Loucy (cell line): ENCODE results near the gene TUBB8B.
"Not testable (repeated sequence)": the region's sequence is repeated elsewhere in the genome, so short reads cannot be mapped to it uniquely, and the experiment has no call there.

Experiments
- H2AFZ ChIP-seq: fragments of 200-600 bp; sonication (generic); 2 replicates; pipeline ENCODE4 v1.6.0; 2016; ENCODE audit warnings: antibody characterized with exemption, mild to moderate bottlenecking, low read length, moderate library complexity
- H3F3A ChIP-seq: fragments of 200-600 bp; 2 replicates; pipeline ENCODE4 v1.6.0; 2016; ENCODE audit warnings: antibody characterized with exemption, low read depth, mild to moderate bottlenecking
- H3K27me3 ChIP-seq: fragments of 200-600 bp; sonication (generic); 2 replicates; pipeline ENCODE4 v1.6.1; 2014; ENCODE audit warnings: low read length, mild to moderate bottlenecking; ENCODE audit not compliant: insufficient read depth, poor library complexity, severe bottlenecking
- H3K36me3 ChIP-seq: fragments of 200-600 bp; sonication (generic); 2 replicates; pipeline ENCODE4 v1.6.1; 2016; ENCODE audit warnings: low read length; ENCODE audit not compliant: insufficient read depth
- H3K4me1 ChIP-seq: fragments of 200-600 bp; sonication (generic); 2 replicates; pipeline ENCODE4 v1.5.1; 2014; ENCODE audit warnings: low read length, mild to moderate bottlenecking; ENCODE audit not compliant: insufficient read depth, poor library complexity, severe bottlenecking
- H3K4me2 ChIP-seq: fragments of 200-600 bp; sonication (generic); 2 replicates; pipeline ENCODE4 v1.6.0; 2014; ENCODE audit warnings: antibody characterized with exemption, low read length, low read depth, mild to moderate bottlenecking; ENCODE audit not compliant: poor library complexity, severe bottlenecking
- H3K4me3 ChIP-seq: fragments of 200-600 bp; sonication (generic); 2 replicates; pipeline ENCODE4 v1.5.1; 2014; ENCODE audit warnings: low read length, mild to moderate bottlenecking, mixed read lengths; ENCODE audit not compliant: poor library complexity, severe bottlenecking
- H3K79me2 ChIP-seq: fragments of 200-600 bp; sonication (generic); 2 replicates; pipeline ENCODE4 v1.6.1; 2014; ENCODE audit warnings: low read length; ENCODE audit not compliant: insufficient read depth
- H3K9ac ChIP-seq: fragments of 200-600 bp; sonication (generic); 2 replicates; pipeline ENCODE4 v1.6.0; 2014; ENCODE audit warnings: mild to moderate bottlenecking, low read depth, low read length, moderate library complexity; ENCODE audit not compliant: poor library complexity, severe bottlenecking
- H3K9me2 ChIP-seq: fragments of 200-600 bp; sonication (generic); replicated peaks from 2 replicates; pipeline ENCODE4 v1.6.1; 2016; ENCODE audit warnings: low read depth, low read length, mixed read lengths
- H3K9me3 ChIP-seq: fragments of 200-600 bp; sonication (generic); 2 replicates; pipeline ENCODE4 v1.6.1; 2014; ENCODE audit warnings: mild to moderate bottlenecking, antibody characterized with exemption, low read length, low read depth; ENCODE audit not compliant: insufficient read depth
- H4K20me1 ChIP-seq: fragments of 200-600 bp; sonication (generic); 2 replicates; pipeline ENCODE4 v1.6.0; 2014; ENCODE audit warnings: antibody characterized with exemption, low read length, mild to moderate bottlenecking; ENCODE audit not compliant: insufficient read depth, poor library complexity, severe bottlenecking

TUBB8B gene

GRCh38 chr18:73181-73777 is 23.9 kb upstream of the TUBB8B start:
- not testable (repeated sequence) for H3K9ac ChIP-seq, H3K4me3 ChIP-seq

GRCh38 chr18:67701-68100 is 18.3 kb upstream of the TUBB8B start:
- H3K79me2 ChIP-seq, H3K36me3 ChIP-seq, H3K4me1 ChIP-seq, H3K9ac ChIP-seq, H4K20me1 ChIP-seq, H2AFZ ChIP-seq, H3K27me3 ChIP-seq, H3K9me3 ChIP-seq, H3K4me2 ChIP-seq, H3F3A ChIP-seq, H3K4me3 ChIP-seq, H3K9me2 ChIP-seq: not testable (repeated sequence)

More at GRCh38 chr18:73181-73777, 23.9 kb upstream of the TUBB8B start:
- H3K27me3 ChIP-seq, H2AFZ ChIP-seq, H3K36me3 ChIP-seq, H3K4me1 ChIP-seq, H3K9me3 ChIP-seq, H3K9me2 ChIP-seq, H4K20me1 ChIP-seq, H3K4me2 ChIP-seq, H3K79me2 ChIP-seq, H3F3A ChIP-seq: not testable (repeated sequence)

GRCh38 chr18:64279-64678 is 14.9 kb upstream of the TUBB8B start:
- not testable (repeated sequence) for H3K9ac ChIP-seq, H3K4me1 ChIP-seq, H3K4me2 ChIP-seq, H2AFZ ChIP-seq, H4K20me1 ChIP-seq, H3K9me2 ChIP-seq, H3K27me3 ChIP-seq, H3K9me3 ChIP-seq, H3K36me3 ChIP-seq, H3K79me2 ChIP-seq, H3F3A ChIP-seq, H3K4me3 ChIP-seq

- not testable (repeated sequence) for H3K4me3 ChIP-seq, H3K79me2 ChIP-seq, H3K9me3 ChIP-seq, H2AFZ ChIP-seq, H3K4me1 ChIP-seq, H3K4me2 ChIP-seq, H3K27me3 ChIP-seq, H3K36me3 ChIP-seq, H3K9ac ChIP-seq, H3K9me2 ChIP-seq, H3F3A ChIP-seq, H4K20me1 ChIP-seq
Observed at GRCh38 chr18:63656-64055, 14.2 kb upstream of the TUBB8B start.

- not testable (repeated sequence) for H3F3A ChIP-seq, H3K9me2 ChIP-seq, H3K27me3 ChIP-seq, H3K4me2 ChIP-seq, H4K20me1 ChIP-seq, H3K4me1 ChIP-seq, H3K9ac ChIP-seq, H3K9me3 ChIP-seq, H3K79me2 ChIP-seq, H3K36me3 ChIP-seq, H3K4me3 ChIP-seq, H2AFZ ChIP-seq
Observed at GRCh38 chr18:54388-54787, 5.0 kb upstream of the TUBB8B start.

GRCh38 chr18:48696-49095 is 719 bp downstream of the TUBB8B start:
- H3F3A ChIP-seq, H3K36me3 ChIP-seq, H3K4me1 ChIP-seq, H3K9ac ChIP-seq, H3K4me3 ChIP-seq, H3K4me2 ChIP-seq, H3K27me3 ChIP-seq, H3K9me2 ChIP-seq, H3K9me3 ChIP-seq, H4K20me1 ChIP-seq, H2AFZ ChIP-seq, H3K79me2 ChIP-seq: not testable (repeated sequence)

GRCh38 chr18:13177-13576 is 36.2 kb downstream of the TUBB8B start:
- H4K20me1 ChIP-seq, H3K9me3 ChIP-seq, H3F3A ChIP-seq, H3K79me2 ChIP-seq, H2AFZ ChIP-seq, H3K9me2 ChIP-seq, H3K27me3 ChIP-seq, H3K4me3 ChIP-seq, H3K36me3 ChIP-seq, H3K4me2 ChIP-seq, H3K4me1 ChIP-seq, H3K9ac ChIP-seq: not testable (repeated sequence)

GRCh38 chr18:12773-13172 is 36.6 kb downstream of the TUBB8B start:
- H3K4me1 ChIP-seq, H3K27me3 ChIP-seq, H3K9me3 ChIP-seq, H3K9ac ChIP-seq, H3K4me3 ChIP-seq, H3K36me3 ChIP-seq, H3K79me2 ChIP-seq, H3K9me2 ChIP-seq, H2AFZ ChIP-seq, H4K20me1 ChIP-seq, H3F3A ChIP-seq, H3K4me2 ChIP-seq: not testable (repeated sequence)
